Measurements from ENCODE around the gene FIZ1.

The FIZ1 gene

DNA sequence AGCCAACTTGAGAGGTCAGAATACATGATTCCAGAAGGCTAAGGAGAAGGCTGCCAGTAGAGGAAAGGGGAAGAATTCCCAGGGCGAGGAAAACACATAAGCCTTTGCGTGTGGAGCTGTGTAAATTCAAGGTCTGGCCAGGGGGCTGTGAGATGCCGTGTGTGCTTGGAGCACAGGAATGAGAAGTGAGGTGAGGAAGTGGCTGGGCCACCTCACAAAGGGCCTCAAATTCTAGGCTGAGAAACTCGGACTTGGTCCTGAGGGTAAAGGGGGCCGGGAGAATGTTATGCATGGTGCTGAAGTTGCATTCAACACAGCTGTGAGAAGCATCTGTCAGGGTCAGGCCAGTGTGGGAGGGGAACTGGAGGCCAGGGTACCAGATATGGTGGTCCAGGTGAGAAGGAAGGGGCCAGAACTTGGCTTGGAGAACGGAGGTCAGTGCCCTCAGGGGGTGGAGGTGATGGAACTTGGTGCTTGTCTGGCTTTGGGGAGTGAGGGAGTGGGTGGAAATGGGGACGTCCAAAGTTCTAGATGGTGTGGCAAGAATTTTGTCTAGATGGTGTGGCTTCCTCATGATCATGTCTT is 36.6 kb upstream of the FIZ1 start:
- H3K27me3 ChIP-seq (ENCODE audit: control insufficient read depth, insufficient read depth, low read length, poor library complexity, severe bottlenecking): no peaks in the 10 kb centered on the region
- no peak overlapping the region for H3K27ac ChIP-seq (ENCODE audit: insufficient read depth, low read depth, low read length, poor library complexity, severe bottlenecking)
- WGBS, 2 experiments: 81 to 85% methylated on average over 7 of the region's 7 CpGs
- no peaks in the 10 kb centered on the region for H3K9me3 ChIP-seq (ENCODE audit: control insufficient read depth, low read length)
- H3K4me1 ChIP-seq (ENCODE audit: control insufficient read depth, insufficient read depth, low read length): peaks cover 13% of the 10 kb centered on the region
- peak overlapping the region; percentile 69 for H3K4me3 ChIP-seq (ENCODE audit: insufficient read depth, low read depth, low read length)
- H3K36me3 ChIP-seq (ENCODE audit: control insufficient read depth, insufficient read depth, low read length): no peaks in the 10 kb centered on the region

DNA sequence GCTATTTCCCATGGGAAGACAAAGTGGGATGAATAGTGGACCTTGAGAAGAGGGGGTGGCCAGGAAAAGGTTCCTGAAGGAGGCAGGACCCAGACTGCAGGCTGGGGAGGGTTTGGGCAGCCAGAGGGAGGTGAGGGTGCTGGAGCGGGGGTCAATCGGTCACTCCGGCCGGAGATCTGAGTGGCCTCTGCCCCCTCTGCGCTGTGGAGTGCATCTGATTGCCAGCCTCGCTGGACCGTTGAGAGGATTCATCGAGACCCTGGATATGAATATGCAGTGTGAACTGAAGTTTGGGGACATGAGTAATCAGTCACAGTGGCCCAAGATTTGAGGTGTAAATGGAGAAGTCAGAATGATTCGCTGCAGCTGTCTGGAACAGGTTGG is 36.0 kb upstream of the FIZ1 start:
- Histone ChIP-seq H3K9me3 (ENCODE audit: control insufficient read depth, low read length) (no peaks in the 10 kb centered on the region), H3K4me1 (ENCODE audit: control insufficient read depth, insufficient read depth, low read length) (peaks cover 13% of the 10 kb centered on the region), H3K27ac (ENCODE audit: insufficient read depth, low read depth, low read length, poor library complexity, severe bottlenecking) (peak overlapping the region; percentile 41), H3K36me3 (ENCODE audit: control insufficient read depth, insufficient read depth, low read length) (no peaks in the 10 kb centered on the region), H3K4me3 (ENCODE audit: insufficient read depth, low read depth, low read length) (peak overlapping the region; percentile 69), H3K27me3 (ENCODE audit: control insufficient read depth, insufficient read depth, low read length, poor library complexity, severe bottlenecking) (no peaks in the 10 kb centered on the region)
- 9 to 12% methylated on average over 9 of the region's 9 CpGs for WGBS, 2 experiments

DNA sequence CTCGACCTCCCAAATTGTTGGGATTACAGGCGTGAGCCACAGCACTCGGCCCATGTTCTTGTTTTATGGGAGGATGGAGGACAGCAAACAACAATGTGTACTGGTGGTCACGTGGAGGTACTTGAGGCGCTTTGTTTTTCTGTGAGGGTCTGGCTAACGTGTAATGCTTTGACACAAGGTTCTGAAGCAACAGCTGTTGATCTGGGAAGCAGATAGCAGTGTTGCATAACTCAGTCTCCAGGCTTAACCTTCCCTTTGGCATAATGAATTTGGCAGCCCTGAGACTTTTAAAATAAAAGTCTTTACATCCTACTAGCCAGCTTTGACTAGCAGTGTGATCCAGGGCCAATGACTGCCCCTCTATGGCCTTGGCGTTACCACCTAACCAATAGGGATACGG is 34.5 kb upstream of the FIZ1 start:
- Histone ChIP-seq H3K27ac (ENCODE audit: insufficient read depth, low read depth, low read length, poor library complexity, severe bottlenecking) (no peak overlapping the region), H3K27me3 (ENCODE audit: control insufficient read depth, insufficient read depth, low read length, poor library complexity, severe bottlenecking) (no peaks in the 10 kb centered on the region), H3K36me3 (ENCODE audit: control insufficient read depth, insufficient read depth, low read length) (no peaks in the 10 kb centered on the region), H3K4me1 (ENCODE audit: control insufficient read depth, insufficient read depth, low read length) (peaks cover 8% of the 10 kb centered on the region), H3K9me3 (ENCODE audit: control insufficient read depth, low read length) (no peaks in the 10 kb centered on the region), H3K4me3 (ENCODE audit: insufficient read depth, low read depth, low read length) (no peak overlapping the region)
- WGBS, 2 experiments: 95 to 97% methylated on average over 8 of the region's 8 CpGs

DNA sequence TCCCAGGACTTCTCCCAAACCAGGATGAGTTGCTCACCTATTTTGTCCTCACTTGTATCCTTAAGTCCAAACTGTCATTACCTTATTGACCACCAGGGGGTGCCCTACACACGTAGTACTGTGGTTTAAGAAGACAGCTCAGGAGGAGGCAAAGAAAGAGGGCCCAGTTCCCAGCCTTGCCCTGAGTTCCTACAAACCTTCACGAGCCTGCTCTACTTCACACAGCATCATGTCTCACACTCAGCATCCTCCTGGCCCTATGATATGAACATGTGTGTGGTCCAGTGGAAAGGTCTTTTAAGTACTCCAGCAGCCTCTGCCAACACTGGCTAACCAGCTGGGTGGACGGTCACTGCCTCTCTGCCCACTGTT is 33.1 kb upstream of the FIZ1 start:
- WGBS, 2 experiments: 32 to 38% methylated on average over 3 of the region's 3 CpGs
- Histone ChIP-seq H3K4me1 (ENCODE audit: control insufficient read depth, insufficient read depth, low read length) (peaks cover 8% of the 10 kb centered on the region), H3K9me3 (ENCODE audit: control insufficient read depth, low read length) (no peaks in the 10 kb centered on the region)

DNA sequence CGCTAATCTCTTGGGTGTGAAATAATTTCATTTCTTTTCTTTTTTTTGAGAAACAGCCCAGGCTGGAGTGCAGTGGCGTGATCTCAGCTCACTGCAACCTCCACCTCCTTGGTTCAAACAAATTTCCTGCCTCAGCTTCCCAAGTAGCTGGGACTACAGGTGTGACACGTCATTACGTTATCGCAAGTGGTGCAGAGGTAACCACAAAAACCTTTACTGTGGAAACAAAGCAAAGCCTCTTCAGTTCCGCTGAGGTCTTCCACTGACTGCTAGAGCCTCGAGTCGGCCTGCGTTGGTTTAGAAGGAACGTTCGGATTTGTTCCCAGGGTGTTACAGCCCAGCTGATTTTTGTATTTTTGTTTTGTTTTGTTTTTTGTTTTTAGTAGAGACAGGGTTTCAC is 27.0 kb upstream of the FIZ1 start:
- WGBS, 2 experiments: 93 to 95% methylated on average over 11 of the region's 11 CpGs

More for the DNA sequence above, 33.1 kb upstream of the FIZ1 start:
- no peaks in the 10 kb centered on the region for H3K27me3 ChIP-seq (ENCODE audit: control insufficient read depth, insufficient read depth, low read length, poor library complexity, severe bottlenecking)
- no peak overlapping the region for H3K27ac ChIP-seq (ENCODE audit: insufficient read depth, low read depth, low read length, poor library complexity, severe bottlenecking)
- H3K36me3 ChIP-seq (ENCODE audit: control insufficient read depth, insufficient read depth, low read length): no peaks in the 10 kb centered on the region
- H3K4me3 ChIP-seq (ENCODE audit: insufficient read depth, low read depth, low read length): no peak overlapping the region

DNA sequence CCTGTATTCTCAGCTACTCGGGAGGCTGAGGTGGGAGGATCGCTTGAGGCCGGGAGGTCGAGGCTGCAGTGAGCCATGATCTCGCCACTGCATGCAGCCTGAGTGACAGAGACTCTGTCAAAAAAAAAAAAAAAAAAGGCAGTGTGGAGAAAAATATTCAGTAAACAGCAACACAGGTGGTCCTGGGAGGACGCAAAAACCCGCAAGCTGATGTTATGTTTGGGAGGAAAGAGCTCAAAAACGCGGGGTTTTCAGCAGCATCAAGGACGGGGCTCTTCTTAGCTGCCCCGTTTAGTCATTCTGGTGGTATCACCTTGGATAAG is 25.6 kb upstream of the FIZ1 start:
- Histone ChIP-seq H3K36me3 (ENCODE audit: control insufficient read depth, insufficient read depth, low read length) (peaks cover 9% of the 10 kb centered on the region), H3K9me3 (ENCODE audit: control insufficient read depth, low read length) (no peaks in the 10 kb centered on the region), H3K4me3 (ENCODE audit: insufficient read depth, low read depth, low read length) (peak overlapping the region; percentile 56), H3K4me1 (ENCODE audit: control insufficient read depth, insufficient read depth, low read length) (no peaks in the 10 kb centered on the region), H3K27me3 (ENCODE audit: control insufficient read depth, insufficient read depth, low read length, poor library complexity, severe bottlenecking) (no peaks in the 10 kb centered on the region), H3K27ac (ENCODE audit: insufficient read depth, low read depth, low read length, poor library complexity, severe bottlenecking) (no peak overlapping the region)
- 62 to 68% methylated on average over 11 of the region's 11 CpGs for WGBS, 2 experiments

More for the DNA sequence above, 27.0 kb upstream of the FIZ1 start:
- Histone ChIP-seq H3K4me3 (ENCODE audit: insufficient read depth, low read depth, low read length) (no peak overlapping the region), H3K27me3 (ENCODE audit: control insufficient read depth, insufficient read depth, low read length, poor library complexity, severe bottlenecking) (no peaks in the 10 kb centered on the region), H3K9me3 (ENCODE audit: control insufficient read depth, low read length) (no peaks in the 10 kb centered on the region), H3K36me3 (ENCODE audit: control insufficient read depth, insufficient read depth, low read length) (peaks cover under 1% of the 10 kb centered on the region), H3K4me1 (ENCODE audit: control insufficient read depth, insufficient read depth, low read length) (no peaks in the 10 kb centered on the region), H3K27ac (ENCODE audit: insufficient read depth, low read depth, low read length, poor library complexity, severe bottlenecking) (no peak overlapping the region)

DNA sequence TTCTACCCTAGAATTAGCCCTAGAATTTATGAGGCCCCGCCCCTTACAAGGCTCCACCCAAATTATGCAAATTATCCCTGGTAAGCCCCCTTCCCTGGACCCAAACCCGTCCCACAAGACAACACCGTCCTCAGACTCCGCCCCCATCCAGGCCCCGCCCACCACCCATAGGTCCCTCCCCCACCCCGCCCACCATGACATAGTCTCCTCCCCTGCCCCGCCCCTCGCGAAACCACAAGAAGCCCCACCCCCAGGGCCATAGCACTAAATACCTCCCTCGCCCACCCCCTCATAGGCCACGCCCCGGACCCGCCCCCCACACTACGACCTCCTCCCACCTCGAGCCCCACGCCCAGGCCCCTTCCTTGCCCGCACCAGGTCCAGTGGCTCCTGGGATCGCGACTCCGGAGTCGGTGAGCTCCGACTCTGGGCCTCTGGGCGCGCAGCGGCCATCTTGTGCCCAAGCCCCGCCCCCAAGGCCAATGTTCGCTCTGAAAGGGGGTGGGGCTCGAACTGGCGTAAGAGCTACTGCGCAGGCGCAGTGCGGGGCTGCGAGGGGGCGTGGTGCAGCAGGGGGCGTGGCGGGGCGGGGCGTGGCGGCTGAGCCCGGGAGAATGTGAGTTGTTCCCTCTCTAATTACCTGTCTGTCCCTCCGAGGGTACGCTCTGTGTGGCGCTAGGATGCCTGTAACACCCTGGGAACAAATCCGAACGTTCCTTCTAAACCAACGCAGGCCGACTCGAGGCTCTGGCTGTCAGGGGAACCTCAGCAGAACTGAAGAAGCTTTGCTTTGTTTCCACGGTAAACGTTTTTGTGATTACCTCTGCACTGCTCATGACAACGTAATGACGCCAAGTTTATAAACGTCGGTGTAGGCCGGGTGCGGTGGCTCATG is 25.0 kb upstream of the FIZ1 start, which contains the start of gene ZNF784:
ZNF784 (minus strand) TSS at position 458 of the 895 bp plus-strand sequence; CDS start at position 453, 5 bp downstream.
- H3K36me3 ChIP-seq (ENCODE audit: control insufficient read depth, insufficient read depth, low read length): peaks cover 9% of the 10 kb centered on the region
- 2% methylated on average over 49 to 54 of the region's 56 CpGs for WGBS, 2 experiments
- H3K4me3 ChIP-seq (ENCODE audit: insufficient read depth, low read depth, low read length): peak within 1 kb of the TSS; percentile 56
- H3K27me3 ChIP-seq (ENCODE audit: control insufficient read depth, insufficient read depth, low read length, poor library complexity, severe bottlenecking): no peaks in the 10 kb centered on the region
- no peaks in the 10 kb centered on the region for H3K4me1 ChIP-seq (ENCODE audit: control insufficient read depth, insufficient read depth, low read length)
- H3K27ac ChIP-seq (ENCODE audit: insufficient read depth, low read depth, low read length, poor library complexity, severe bottlenecking): peak within 1 kb of the TSS; percentile 91
- no peaks in the 10 kb centered on the region for H3K9me3 ChIP-seq (ENCODE audit: control insufficient read depth, low read length)

DNA sequence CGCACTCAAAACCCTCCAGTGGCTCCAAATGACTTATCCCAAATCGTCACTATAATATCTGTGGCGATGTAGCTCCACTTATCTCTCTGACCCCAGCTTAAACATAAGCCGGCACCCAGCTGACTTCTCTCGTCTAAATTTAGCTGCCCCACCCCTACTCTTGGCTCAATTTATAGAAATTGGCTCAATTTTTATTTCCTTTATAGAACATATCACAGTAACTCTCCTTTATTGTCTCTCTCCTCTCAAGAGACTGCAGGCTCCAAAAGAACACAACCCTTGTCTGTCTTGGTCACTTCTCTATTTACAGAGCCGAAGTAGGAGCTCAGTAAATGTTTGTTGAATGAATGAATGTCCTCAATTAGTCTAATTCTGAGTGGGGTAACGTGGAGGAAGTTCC is 24.2 kb upstream of the FIZ1 start:
- Histone ChIP-seq H3K36me3 (ENCODE audit: control insufficient read depth, insufficient read depth, low read length) (peaks cover 9% of the 10 kb centered on the region), H3K4me3 (ENCODE audit: insufficient read depth, low read depth, low read length) (peak overlapping the region; percentile 56), H3K4me1 (ENCODE audit: control insufficient read depth, insufficient read depth, low read length) (no peaks in the 10 kb centered on the region), H3K9me3 (ENCODE audit: control insufficient read depth, low read length) (no peaks in the 10 kb centered on the region), H3K27ac (ENCODE audit: insufficient read depth, low read depth, low read length, poor library complexity, severe bottlenecking) (no peak overlapping the region), H3K27me3 (ENCODE audit: control insufficient read depth, insufficient read depth, low read length, poor library complexity, severe bottlenecking) (no peaks in the 10 kb centered on the region)
- 91 to 92% methylated on average over 7 of the region's 7 CpGs for WGBS, 2 experiments

DNA sequence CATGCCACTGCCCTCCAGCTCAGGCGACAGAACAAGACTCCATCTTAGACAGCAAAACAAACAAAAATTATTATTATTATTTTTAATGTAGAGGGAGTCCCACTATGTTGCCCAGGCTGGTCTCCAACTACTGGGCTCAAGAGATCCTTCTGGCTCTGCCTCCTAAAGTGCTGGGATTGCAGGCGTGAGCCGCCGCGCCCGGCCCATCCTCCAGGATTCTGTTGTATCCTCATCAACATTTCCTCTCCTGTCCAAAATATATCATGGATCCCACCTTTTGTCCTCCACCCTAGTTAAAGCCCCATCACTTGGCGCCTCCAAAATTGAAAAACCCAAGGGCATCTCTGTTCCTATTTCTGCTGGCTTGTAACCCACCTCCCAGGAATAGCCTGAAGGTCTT is 23.8 kb upstream of the FIZ1 start:
- H3K27me3 ChIP-seq (ENCODE audit: control insufficient read depth, insufficient read depth, low read length, poor library complexity, severe bottlenecking): no peaks in the 10 kb centered on the region
- H3K27ac ChIP-seq (ENCODE audit: insufficient read depth, low read depth, low read length, poor library complexity, severe bottlenecking): no peak overlapping the region
- H3K4me1 ChIP-seq (ENCODE audit: control insufficient read depth, insufficient read depth, low read length): no peaks in the 10 kb centered on the region
- no peak overlapping the region for H3K4me3 ChIP-seq (ENCODE audit: insufficient read depth, low read depth, low read length)
- H3K9me3 ChIP-seq (ENCODE audit: control insufficient read depth, low read length): no peaks in the 10 kb centered on the region
- peaks cover 9% of the 10 kb centered on the region for H3K36me3 ChIP-seq (ENCODE audit: control insufficient read depth, insufficient read depth, low read length)
- 90 to 94% methylated on average over 6 to 7 of the region's 7 CpGs for WGBS, 2 experiments

DNA sequence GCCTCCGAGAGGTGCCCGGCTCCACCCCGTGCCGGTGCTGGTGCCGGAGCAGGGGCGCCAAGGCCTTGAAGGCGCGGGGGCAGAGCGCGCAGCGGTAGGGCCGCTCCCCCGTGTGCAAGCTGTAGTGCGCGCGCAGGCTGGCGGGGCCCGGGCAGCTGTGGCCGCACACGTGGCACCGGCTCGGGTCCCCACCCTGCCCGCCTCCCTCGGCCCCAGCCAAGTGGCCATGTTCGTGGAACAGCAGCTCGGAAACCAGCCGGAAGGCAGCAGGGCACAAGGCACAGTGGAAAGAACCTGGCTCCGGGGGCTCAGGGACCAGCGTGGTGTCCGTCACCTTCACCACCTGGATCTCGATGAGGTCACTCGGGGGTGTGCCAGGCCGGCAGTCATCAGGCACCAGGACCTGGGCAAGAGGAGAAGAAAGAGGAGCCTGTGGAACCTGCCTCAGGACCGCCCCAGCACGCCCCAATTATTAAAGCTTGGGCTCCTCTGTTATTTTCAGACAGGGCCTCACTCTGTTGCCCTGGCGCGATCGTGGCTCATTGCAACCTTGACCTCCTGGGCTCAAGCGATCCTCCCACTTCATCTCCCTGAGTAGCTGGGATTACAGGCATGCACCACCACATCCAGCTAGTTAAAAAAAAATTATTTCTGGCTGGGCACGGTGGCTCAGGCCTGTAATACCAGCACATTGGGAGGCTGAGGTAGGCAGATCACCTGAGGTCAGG is 23.1 kb upstream of the FIZ1 start:
- Histone ChIP-seq H3K9me3 (ENCODE audit: control insufficient read depth, low read length) (no peaks in the 10 kb centered on the region), H3K27me3 (ENCODE audit: control insufficient read depth, insufficient read depth, low read length, poor library complexity, severe bottlenecking) (no peaks in the 10 kb centered on the region), H3K4me3 (ENCODE audit: insufficient read depth, low read depth, low read length) (no peak overlapping the region), H3K4me1 (ENCODE audit: control insufficient read depth, insufficient read depth, low read length) (no peaks in the 10 kb centered on the region), H3K27ac (ENCODE audit: insufficient read depth, low read depth, low read length, poor library complexity, severe bottlenecking) (no peak overlapping the region), H3K36me3 (ENCODE audit: control insufficient read depth, insufficient read depth, low read length) (peaks cover 11% of the 10 kb centered on the region)
- WGBS, 2 experiments: 95 to 96% methylated on average over 40 of the region's 40 CpGs
